Fibroblast of villous mesenchyme (primary cell): ENCODE results near the gene HHAT. TPM values are rescaled to one million over a fixed set of nuclear protein-coding genes. Genes with fewer than 3 reads are reported as not detected.
A peak's percentile ranks its signal among the peaks of the same experiment; 100 is the strongest.

Experiments used
- DNase-seq: peaks from one replicate; pipeline ENCODE4 v3.0.0-alpha.2; 2010; ENCODE audit warnings: low read depth
- H3K4me3 ChIP-seq: 2 replicates; pipeline ENCODE4 v1.5.1; 2011; ENCODE audit warnings: low read depth, mild to moderate bottlenecking, low read length
- total RNA-seq: library from RNA; depleted of rRNA; stranded (reverse); fragments of >200 nt; gene quantifications from 2 replicates; pipeline ENCODE4 v1.2.3, GENCODE V29; 2012
- TF ChIP-seq, protein P1 (sequence below): IDR thresholded peaks from 2 replicates; pipeline ENCODE4 v1.5.1; 2012; ENCODE audit warnings: low read depth, mild to moderate bottlenecking, low read length; ENCODE audit not compliant: insufficient read depth

HHAT gene
- total RNA-seq, 1 donor = 15.1 TPM

DNA sequence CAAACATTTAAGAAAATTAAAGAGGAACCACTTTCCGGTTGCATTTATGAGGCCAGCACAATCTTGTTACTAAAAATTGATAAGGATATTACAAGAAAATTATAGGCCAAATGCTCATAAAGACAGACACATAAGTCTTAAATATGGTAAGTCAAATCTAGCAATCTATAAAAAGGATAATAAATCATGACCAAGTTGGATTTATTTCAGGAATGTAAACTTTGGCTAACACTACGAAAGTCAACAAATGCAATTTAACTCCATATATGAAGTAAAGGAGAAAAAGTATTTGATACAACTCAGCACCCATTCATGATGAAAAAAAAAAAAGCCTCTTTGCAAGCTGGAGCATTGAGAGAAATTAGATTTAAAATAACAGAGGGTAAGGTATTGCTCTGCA lies 6.3 kb downstream of the HHAT start:
- DNase-seq = no peak
- H3K4me3 ChIP-seq = no peak overlapping the region
- TF ChIP-seq, protein P1, sequence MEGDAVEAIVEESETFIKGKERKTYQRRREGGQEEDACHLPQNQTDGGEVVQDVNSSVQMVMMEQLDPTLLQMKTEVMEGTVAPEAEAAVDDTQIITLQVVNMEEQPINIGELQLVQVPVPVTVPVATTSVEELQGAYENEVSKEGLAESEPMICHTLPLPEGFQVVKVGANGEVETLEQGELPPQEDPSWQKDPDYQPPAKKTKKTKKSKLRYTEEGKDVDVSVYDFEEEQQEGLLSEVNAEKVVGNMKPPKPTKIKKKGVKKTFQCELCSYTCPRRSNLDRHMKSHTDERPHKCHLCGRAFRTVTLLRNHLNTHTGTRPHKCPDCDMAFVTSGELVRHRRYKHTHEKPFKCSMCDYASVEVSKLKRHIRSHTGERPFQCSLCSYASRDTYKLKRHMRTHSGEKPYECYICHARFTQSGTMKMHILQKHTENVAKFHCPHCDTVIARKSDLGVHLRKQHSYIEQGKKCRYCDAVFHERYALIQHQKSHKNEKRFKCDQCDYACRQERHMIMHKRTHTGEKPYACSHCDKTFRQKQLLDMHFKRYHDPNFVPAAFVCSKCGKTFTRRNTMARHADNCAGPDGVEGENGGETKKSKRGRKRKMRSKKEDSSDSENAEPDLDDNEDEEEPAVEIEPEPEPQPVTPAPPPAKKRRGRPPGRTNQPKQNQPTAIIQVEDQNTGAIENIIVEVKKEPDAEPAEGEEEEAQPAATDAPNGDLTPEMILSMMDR = no peak

DNA sequence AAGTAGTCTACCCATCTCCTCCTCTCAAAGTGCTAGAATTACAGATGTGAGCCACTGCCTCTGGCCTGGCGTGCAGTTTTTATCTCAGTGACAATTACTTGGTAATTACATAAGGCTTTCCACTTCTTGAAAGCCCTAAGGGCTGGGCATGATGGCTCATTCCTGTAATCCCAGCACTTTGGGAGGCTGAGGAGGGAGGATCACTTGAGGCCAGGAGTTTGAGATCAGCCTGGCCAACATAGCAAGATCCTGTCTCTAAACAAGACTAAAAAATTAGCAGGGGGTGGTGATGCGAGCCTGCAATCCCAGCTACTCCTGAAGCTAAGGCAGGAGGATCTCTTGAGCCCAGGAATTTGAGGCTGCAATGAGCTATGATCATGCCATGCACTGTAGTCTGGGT lies 7.7 kb downstream of the HHAT start:
- TF ChIP-seq, protein P1 = no peak
- H3K4me3 ChIP-seq = no peak overlapping the region
- DNase-seq = no peak

DNA sequence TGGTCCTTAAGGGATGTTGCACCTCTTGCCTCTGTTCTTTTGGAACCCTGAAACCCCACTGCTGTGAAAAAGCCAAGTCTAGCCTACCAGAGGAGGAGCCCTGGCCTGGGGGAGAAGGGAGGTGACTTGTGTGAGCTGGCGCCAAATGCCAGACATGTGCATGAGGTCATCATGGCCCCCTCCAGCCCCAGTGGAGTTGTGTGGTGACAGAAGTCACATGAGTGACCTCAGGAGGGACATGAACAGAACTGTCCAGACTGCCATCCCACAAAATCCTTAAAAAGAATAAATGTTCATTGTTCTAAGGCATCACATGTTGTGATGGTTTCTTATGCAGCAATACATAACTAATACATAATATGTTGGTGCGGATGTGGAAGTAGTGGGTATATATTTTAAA lies 10.8 kb downstream of the HHAT start:
- no peak for DNase-seq
- H3K4me3 ChIP-seq = no peak overlapping the region

DNA sequence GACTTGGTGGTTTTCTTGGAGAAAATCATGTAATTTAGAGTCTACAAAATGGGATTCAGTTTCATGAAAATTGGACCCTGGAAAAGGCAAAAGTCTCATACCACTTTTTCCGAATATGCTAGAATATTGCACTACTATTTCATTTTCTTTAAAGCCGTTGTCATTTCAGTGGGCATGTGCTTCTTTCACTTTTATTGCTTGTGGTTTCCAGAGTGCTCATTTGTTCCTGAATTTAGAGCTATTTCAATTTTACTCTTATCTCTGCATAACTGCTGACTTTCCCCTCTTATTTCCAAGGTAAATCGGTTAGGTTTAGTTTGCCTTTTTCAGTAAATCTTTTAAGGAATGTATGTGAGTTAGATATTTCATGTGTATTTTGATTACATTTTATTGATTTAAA lies 11.6 kb downstream of the HHAT start:
- no peak overlapping the region for H3K4me3 ChIP-seq
- no peak for DNase-seq
- TF ChIP-seq, protein P1 = no peak

More for the DNA sequence above, 10.8 kb downstream of the HHAT start:
- TF ChIP-seq, protein P1 = no peak

DNA sequence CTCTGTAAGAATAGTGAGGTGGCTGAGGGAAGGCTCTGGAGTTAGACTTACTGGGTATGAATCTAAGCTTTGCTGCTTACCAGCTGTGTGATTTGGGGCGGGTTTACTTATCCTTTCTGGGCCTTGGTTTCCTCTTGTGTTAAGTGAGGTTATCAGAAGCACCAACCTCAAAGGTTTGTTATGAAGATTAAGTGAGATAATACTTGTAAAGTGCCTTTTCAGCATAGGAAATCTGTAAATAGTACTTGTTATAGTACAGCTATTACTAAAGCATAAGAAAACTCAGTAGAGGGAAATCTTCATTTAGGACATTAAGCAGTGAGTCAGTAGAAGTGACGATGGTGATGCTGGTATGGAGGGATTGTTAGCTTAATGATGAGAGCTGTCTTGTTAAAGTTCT lies 12.1 kb downstream of the HHAT start:
- no peak overlapping the region for H3K4me3 ChIP-seq
- no peak for DNase-seq
- TF ChIP-seq, protein P1 = no peak

DNA sequence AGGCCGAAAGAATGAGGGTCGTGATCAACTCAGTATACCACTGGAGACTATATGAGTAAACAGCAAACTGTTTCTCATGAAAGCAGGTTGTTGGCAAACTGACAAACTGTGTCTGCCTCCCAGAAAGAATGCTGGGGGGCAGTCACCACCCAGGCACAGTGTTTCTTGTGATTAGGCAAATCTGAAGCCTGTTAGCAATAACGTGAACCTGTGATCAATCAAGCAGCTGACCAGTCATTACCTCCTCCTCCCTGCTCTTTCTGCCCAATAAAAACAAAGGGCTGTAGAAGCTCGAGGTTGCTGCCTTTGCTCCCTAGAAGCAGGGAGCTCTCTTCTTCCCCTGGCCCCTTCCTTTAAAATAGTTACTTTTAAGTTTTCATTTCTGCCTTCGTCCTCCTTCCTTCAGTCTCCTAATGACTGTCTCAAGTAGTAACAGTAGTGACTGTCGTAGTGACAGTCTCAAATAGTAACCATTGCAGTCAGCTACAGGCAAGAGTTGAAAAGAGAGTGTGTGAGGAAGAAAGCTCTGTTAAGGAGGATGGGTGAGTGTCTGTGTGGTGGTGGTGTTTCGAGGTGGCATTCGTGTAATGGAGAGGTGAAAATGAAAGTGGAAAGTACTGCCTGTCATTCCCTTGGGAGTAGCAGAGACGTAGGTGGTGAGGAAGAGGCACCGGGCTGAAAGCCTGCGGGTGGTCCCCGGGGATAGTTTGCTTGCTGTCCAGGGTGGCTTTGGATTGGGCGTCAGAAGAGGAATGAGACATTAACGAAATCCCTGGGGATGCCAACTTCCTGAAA lies 14.5 kb downstream of the HHAT start:
- H3K4me3 ChIP-seq = peak overlapping the region; percentile 17
- DNase-seq = peak; percentile 16
- TF ChIP-seq, protein P1 = no peak

DNA sequence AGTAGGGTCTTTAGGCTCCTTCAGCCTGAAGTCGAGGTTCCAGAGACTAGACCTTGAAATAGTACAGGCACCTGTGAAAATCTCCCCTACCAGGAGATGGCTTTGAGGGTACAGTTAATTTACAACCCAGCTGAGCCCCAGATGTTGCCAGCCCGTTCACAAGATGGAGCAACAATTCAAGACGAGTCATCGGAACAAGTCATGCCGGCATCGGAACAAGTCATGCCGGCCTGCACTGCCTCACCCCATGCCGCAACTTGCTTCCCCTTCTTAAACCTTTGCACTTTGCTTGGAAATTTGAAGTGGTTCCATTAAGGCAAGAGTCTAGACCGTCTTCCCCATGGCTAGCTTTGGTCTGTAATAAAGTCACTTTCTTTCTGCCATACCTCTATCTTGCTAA lies 16.0 kb downstream of the HHAT start:
- H3K4me3 ChIP-seq = no peak overlapping the region
- no peak for DNase-seq
- TF ChIP-seq, protein P1 = no peak
